Ecto neural progenitor cell (in vitro differentiated cells): ENCODE results near the gene TTF2.

Experiments
- DNase-seq: peaks from one replicate; pipeline ENCODE4 v3.0.0-alpha.2; 2018; ENCODE audit warnings: low spot score

TTF2 gene

DNA sequence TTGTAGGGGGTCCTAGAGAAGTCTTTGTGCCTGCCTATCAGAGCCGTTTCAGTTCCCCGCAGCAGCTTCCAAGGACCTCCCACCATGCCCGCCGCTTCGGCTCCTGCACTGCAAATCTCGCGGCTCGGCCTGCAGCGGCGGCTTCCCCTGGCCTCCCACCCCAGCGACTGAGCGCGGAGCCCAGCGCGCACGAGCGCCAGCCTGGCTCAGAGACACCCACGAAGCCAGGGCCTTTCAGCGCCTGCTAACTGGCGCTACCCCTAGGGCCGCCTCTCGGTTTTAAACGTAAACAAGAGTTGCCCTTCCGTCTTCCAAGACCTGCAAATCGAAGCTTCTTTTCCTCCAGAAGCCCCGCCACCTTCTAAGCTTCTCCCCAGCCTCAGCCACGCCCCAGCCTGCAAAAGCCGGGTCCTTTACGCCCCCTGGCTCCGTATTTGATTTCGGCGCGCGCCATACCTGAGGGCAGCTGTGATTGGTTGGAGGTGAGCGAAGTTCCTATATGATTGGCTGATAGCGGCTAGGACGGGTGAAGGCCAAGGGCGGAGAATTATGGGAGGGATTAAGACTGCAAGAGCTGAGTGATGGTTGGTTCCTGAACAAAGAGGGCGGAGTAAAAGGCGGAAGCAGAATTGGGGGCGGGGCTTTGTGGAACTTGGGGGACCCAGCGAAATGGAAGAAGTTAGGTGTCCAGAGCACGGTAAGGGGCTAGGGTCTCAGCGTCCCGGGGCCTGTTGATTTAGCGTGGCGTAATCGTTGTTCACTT lies at the start of gene TTF2:
Gene TTF2 (plus strand): TSS at position 649 of the 763 bp plus-strand sequence. CDS start 21 bp downstream, at position 670.
- DNase-seq, result peak; percentile 96

DNA sequence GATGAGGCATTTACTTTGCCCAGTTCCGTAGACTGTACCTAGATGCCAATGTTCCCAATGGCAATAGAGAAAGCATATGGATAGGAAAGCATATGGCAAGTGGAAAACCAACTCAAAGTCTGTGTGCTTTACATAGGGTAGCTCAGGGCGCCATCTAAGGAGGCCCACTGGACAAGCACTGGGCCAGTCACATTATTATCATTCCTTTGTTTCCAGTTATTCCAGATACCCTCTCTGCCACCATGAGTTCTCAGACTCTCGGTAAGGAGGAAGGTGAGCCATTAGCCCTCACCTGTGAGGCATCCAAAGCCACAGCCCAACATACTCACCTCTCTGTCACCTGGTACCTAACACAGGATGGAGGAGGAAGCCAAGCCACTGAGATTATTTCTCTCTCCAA lies 48.8 kb upstream of the TTF2 start:
- DNase-seq, result no peak

- no peak for DNase-seq
These were observed 46.7 kb upstream of the TTF2 start for GRCh38 chr1:117013309-117013858.

- no peak for DNase-seq
These were observed 45.9 kb upstream of the TTF2 start for GRCh38 chr1:117014209-117014608.

DNA sequence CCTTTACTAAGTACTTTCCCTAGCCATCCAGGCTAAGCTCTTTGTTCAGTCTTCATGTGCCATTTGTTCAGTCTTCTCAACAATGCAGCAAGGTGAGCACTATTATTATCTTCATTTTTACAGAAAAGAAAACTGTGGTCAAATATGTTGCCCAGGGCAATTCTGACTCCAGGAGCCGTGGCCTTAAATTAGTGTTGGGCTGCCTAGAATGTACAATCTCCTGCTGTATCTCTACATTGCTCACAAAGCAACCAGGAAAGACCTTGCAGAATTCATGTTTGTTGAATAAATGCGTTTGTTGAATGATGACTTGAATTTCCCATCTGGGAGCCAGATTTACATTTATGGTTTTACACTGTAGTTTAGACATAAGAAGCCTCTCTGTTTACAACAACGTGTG lies 44.4 kb upstream of the TTF2 start:
- DNase-seq, result no peak

- DNase-seq, result no peak
These were observed 43.1 kb upstream of the TTF2 start for GRCh38 chr1:117017062-117017461.

DNA sequence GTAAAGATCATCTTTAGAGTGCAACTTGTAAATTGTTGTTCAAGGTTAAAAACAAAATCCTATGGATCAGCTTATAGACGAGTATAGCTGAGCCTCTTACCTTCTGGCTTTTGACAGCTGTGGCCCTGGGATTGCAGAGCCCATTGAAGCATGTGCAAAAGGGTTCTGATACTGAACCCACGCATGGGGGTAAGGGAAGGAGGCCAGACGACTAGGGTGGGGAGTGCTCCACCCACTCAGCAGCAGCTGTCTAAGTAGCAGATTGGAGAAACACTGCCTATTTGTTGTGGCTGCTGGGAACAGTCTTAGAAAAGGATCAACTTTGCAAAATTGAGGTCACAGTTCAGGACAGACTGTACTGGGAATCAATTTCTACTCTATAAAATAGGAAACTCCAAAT lies 42.5 kb upstream of the TTF2 start:
- DNase-seq, result no peak

DNA sequence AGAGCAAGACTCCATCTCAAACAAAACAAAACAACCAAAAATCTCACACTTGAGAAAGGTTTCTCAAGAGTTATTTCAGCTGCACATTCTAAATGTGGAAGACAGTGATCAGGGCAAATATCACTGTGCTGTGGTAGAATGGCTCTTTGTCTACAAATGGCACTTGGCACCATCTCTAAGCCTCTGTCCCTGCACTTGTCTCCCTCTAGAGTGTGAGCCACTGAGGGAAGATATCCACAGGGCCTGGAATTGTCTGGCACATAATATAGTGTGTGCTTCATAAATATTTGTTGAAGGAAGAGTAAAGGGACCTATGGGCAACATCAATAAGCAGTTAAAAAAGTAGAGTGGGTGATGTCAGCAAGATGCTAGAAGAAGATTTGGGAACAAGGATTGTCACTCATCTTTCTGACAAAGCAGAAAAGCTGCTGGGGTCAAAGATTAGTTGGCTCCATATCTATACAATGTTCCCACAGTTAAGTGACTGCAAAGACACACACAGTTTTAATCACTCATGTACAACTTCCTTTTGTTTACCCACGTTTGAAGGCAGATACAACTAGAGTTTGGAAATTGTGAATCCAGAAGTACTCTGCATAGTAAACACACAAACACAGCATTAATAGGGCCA lies 39.5 kb upstream of the TTF2 start:
- DNase-seq, result no peak

- DNase-seq, result no peak
These were observed 38.0 kb upstream of the TTF2 start for GRCh38 chr1:117022114-117022513.

- no peak for DNase-seq
These were observed 34.6 kb upstream of the TTF2 start for GRCh38 chr1:117025568-117025967.

DNA sequence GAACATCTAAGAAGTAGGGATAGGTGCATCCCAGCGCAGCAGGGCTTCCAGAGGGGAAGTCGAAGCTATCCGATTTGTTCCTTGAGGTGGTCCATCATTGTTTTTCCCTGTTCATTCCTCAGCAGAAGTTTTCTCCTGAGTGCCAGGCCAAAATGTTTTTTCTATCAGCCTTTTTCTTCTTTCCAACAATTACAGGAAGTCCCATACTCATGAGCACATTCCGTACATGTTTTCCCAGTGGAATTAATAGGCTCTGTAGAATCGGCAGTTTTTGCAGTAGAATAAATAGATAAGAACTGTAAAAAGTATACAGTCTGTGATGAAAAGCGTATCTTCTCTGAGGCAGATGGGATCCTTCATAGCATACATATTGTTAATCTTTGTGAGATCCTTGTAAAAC lies 33.8 kb upstream of the TTF2 start:
- no peak for DNase-seq

DNA sequence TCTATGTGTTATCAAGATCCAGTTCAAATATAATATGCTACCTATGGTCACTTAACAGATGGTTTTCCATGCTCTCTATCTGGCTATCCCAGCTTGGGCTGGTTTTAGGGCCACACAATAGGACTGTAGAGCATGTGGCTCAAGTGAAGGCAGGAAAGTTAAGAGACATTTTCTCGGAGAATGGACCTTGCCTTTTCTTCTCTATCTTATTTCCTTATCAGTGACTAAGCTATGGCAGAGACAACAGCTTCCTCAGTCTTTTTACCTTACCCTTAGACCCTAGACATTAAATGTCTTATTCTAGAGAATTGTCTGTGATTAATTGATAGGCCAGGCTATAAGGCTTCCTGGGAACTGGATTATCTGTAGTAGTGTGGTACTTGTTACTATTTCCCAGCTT lies 30.4 kb upstream of the TTF2 start:
- DNase-seq, result no peak

DNA sequence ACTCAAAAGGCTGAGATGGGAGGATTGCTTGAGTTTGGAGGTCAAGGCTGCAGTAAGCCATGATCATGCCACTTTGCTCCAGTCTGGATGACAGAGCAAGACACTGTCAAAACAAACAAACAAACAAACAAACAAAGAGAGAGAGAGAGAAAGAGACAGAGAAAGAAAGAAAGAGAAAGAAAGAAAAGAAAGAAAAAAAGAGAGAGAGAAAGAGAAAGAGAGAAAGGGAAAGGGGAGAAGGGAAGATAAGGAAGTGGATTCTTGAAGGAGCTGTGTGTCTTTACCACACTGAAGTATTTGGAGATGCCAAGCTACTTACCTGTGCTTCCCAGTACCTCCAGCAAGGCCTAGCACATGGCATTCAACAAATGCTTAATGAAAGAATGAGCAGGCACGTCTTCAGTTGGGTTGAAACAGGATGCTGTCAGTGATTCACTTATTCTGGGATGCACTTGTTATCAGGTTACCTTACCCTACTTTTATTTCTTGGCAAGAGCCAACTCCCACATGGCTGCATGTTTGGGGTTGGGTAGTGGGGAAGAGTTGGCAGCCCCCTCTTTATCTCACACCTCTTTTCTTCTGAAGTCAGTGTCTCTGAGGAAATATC lies 29.8 kb upstream of the TTF2 start:
- no peak for DNase-seq

GRCh38 chr1:117032266-117032665 lies 27.9 kb upstream of the TTF2 start:
- DNase-seq, result no peak

- DNase-seq, result no peak
These were observed 27.2 kb upstream of the TTF2 start for GRCh38 chr1:117032681-117033539.

DNA sequence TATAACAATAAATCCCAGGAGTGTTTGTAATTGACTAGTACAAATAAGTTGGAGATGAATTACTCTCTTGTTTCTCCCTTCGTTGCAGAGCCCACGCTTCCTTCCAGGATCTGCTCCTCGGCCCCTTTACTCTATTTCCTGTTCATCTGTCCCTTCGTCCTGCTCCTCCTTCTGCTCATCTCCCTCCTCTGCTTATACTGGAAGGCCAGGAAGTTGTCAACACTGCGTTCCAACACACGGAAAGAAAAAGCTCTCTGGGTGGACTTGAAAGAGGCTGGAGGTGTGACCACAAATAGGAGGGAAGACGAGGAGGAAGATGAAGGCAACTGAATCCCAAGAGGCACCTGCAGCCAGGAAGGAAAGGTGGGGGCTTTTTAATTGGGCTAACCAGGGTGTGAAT lies 26.4 kb upstream of the TTF2 start:
- no peak for DNase-seq

- DNase-seq, result no peak
These were observed 25.3 kb upstream of the TTF2 start for GRCh38 chr1:117034791-117035290.

- DNase-seq, result no peak
These were observed 24.1 kb upstream of the TTF2 start for GRCh38 chr1:117036018-117036461.

DNA sequence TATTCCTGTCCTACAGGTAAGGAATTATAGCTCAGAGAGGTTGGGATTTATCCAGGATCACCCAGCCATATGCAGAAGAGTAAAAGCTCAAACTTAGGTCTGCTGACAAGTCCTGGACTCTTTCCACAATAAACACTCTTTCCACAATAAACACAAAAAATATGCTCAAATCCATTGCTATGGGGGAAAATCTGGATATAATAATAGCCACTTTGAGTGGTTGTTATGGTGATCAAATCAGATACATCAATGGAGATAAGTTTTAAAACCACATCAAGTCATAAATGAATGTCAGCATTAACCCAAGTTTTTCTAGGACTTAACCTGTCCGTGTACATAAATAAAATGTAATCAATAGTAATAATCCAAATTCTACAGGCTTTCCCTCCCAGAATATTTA lies 22.3 kb upstream of the TTF2 start:
- DNase-seq, result no peak

DNA sequence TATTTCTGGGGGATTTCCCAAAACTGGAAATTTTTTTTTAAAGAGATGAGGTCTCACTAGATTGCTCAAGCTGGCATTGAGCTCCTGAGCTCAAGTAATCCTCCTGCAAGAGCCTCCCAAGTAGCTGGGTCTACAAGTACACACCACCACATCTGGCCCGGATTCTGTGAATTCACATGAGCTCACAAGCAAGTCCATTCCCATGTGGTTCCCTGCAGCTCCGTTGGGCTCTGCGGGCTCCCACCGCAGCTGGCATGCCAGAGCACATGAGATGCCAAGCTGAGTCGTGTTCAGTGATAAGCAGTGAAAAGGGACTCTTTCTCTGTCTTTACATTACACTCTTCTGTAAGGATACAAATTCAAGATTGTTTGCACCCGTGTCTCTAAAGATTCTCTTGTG lies 21.9 kb upstream of the TTF2 start:
- no peak for DNase-seq

DNA sequence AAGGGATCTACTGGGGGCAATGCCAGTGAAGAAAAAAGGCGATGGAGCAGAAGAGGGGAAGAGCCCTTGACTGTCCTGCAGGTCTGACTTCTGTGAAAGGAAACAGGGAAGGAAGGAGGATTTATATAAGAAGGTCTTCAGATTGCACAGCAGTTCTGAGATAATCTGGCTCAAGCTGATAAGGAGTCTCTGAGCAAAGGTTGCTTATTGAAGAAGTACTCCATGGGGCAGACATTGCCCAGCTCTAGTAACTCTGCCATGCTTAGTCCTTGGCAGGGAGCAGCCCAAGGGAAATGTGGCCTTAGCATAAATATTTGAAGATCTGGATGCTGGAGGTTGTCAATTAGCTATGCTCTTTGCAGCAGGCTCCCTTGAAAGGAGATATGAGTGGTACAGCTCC lies 15.9 kb upstream of the TTF2 start:
- no peak for DNase-seq

GRCh38 chr1:117045644-117046043 lies 14.5 kb upstream of the TTF2 start:
- no peak for DNase-seq
